Skeletal muscle satellite cell (primary cell): ENCODE data around the gene AAMP.
A peak's percentile ranks its signal among the peaks of the same experiment; 100 is the strongest.

Source experiments
- H3K27me3 ChIP-seq: 2 replicates; pipeline ENCODE4 v1.7.0; 2013; ENCODE audit warnings: low read length; ENCODE audit not compliant: control insufficient read depth, insufficient read depth
- H3K36me3 ChIP-seq: 2 replicates; pipeline ENCODE4 v1.7.0; 2013; ENCODE audit warnings: mild to moderate bottlenecking, control low read depth, low read length; ENCODE audit not compliant: insufficient read depth
- H3K4me1 ChIP-seq: 2 replicates; pipeline ENCODE4 v1.7.0; 2013; ENCODE audit warnings: low read length; ENCODE audit not compliant: control insufficient read depth, insufficient read depth
- H3K4me2 ChIP-seq: 2 replicates; pipeline ENCODE4 v1.7.0; 2013; ENCODE audit warnings: mild to moderate bottlenecking, low read length
- H3K4me3 ChIP-seq: 2 replicates; pipeline ENCODE4 v1.7.0; 2013; ENCODE audit warnings: low read length
- H3K9ac ChIP-seq: 2 replicates; pipeline ENCODE4 v1.7.0; 2013; ENCODE audit warnings: mild to moderate bottlenecking, low read depth, low read length, moderate library complexity
- H3K9me3 ChIP-seq: replicated peaks from 2 replicates; pipeline ENCODE4 v1.7.0; 2013; ENCODE audit warnings: mild to moderate bottlenecking, control low read depth, low read length

AAMP gene

GRCh38 chr2:218224186-218224585 is 45.8 kb downstream of the AAMP start:
- Histone ChIP-seq H3K4me3 (no peak overlapping the region), H3K9ac (no peak overlapping the region), H3K36me3 (peaks cover 75% of the 10 kb centered on the region), H3K4me2 (no peak overlapping the region), H3K9me3 (no peaks in the 10 kb centered on the region), H3K4me1 (peaks cover 46% of the 10 kb centered on the region), H3K27me3 (no peaks in the 10 kb centered on the region)

- H3K9me3 ChIP-seq, result no peaks in the 10 kb centered on the region
Measured at GRCh38 chr2:218223046-218223445, 46.9 kb downstream of the AAMP start.

GRCh38 chr2:218221000-218221399 is 48.9 kb downstream of the AAMP start:
- Histone ChIP-seq H3K4me3 (peak overlapping the region; percentile 33), H3K9me3 (no peaks in the 10 kb centered on the region), H3K36me3 (peaks cover 57% of the 10 kb centered on the region), H3K27me3 (no peaks in the 10 kb centered on the region), H3K4me2 (peak overlapping the region; percentile 90), H3K4me1 (peaks cover 49% of the 10 kb centered on the region), H3K9ac (no peak overlapping the region)

More at GRCh38 chr2:218223046-218223445, 46.9 kb downstream of the AAMP start:
- H3K9ac ChIP-seq, result no peak overlapping the region
- H3K27me3 ChIP-seq, result no peaks in the 10 kb centered on the region
- H3K4me3 ChIP-seq, result no peak overlapping the region
- H3K4me2 ChIP-seq, result peak overlapping the region; percentile 8
- H3K4me1 ChIP-seq, result peaks cover 42% of the 10 kb centered on the region
- H3K36me3 ChIP-seq, result peaks cover 67% of the 10 kb centered on the region

- peak overlapping the region; percentile 90 for H3K4me2 ChIP-seq
- peak overlapping the region; percentile 99 for H3K9ac ChIP-seq
- H3K9me3 ChIP-seq, result no peaks in the 10 kb centered on the region
- peaks cover 49% of the 10 kb centered on the region for H3K4me1 ChIP-seq
- no peaks in the 10 kb centered on the region for H3K27me3 ChIP-seq
- H3K36me3 ChIP-seq, result peaks cover 47% of the 10 kb centered on the region
- H3K4me3 ChIP-seq, result peak overlapping the region; percentile 92
Measured at GRCh38 chr2:218219934-218220333, 50.0 kb downstream of the AAMP start.

GRCh38 chr2:218218268-218219185 is 51.4 kb downstream of the AAMP start:
- Histone ChIP-seq H3K9me3 (no peaks in the 10 kb centered on the region), H3K9ac (peak overlapping the region; percentile 99), H3K4me3 (peak overlapping the region; percentile 92), H3K4me2 (peak overlapping the region; percentile 90), H3K4me1 (peaks cover 45% of the 10 kb centered on the region), H3K36me3 (peaks cover 35% of the 10 kb centered on the region), H3K27me3 (no peaks in the 10 kb centered on the region)

GRCh38 chr2:218217360-218218267 is 52.3 kb downstream of the AAMP start:
- Histone ChIP-seq H3K9ac (peak overlapping the region; percentile 99), H3K36me3 (peaks cover 25% of the 10 kb centered on the region), H3K27me3 (no peaks in the 10 kb centered on the region), H3K4me2 (peak overlapping the region; percentile 90), H3K4me3 (peak overlapping the region; percentile 92), H3K4me1 (peaks cover 37% of the 10 kb centered on the region), H3K9me3 (no peaks in the 10 kb centered on the region)

GRCh38 chr2:218216674-218217359 is 53.1 kb downstream of the AAMP start, which contains the start of gene ARPC2:
ARPC2 (plus strand) TSS chr2:218217189; CDS start chr2:218217471, 282 bp downstream.
- H3K4me1 ChIP-seq, result peaks cover 33% of the 10 kb centered on the region
- H3K27me3 ChIP-seq, result peaks cover 2% of the 10 kb centered on the region
- H3K4me2 ChIP-seq, result peak within 1 kb of the TSS; percentile 90
- peak within 1 kb of the TSS; percentile 99 for H3K9ac ChIP-seq
- H3K4me3 ChIP-seq, result peak within 1 kb of the TSS; percentile 92
- H3K36me3 ChIP-seq, result peaks cover 22% of the 10 kb centered on the region
- no peaks in the 10 kb centered on the region for H3K9me3 ChIP-seq

GRCh38 chr2:218216336-218216673 is 53.6 kb downstream of the AAMP start:
- peak overlapping the region; percentile 99 for H3K9ac ChIP-seq
- H3K36me3 ChIP-seq, result peaks cover 17% of the 10 kb centered on the region
- no peaks in the 10 kb centered on the region for H3K9me3 ChIP-seq
- peaks cover 5% of the 10 kb centered on the region for H3K27me3 ChIP-seq
- H3K4me2 ChIP-seq, result peak overlapping the region; percentile 89
- peak overlapping the region; percentile 92 for H3K4me3 ChIP-seq
- peaks cover 32% of the 10 kb centered on the region for H3K4me1 ChIP-seq
